GM03348 (cell line): ENCODE data around the gene UTS2R.
"Not testable (repeated sequence)": the region's sequence is repeated elsewhere in the genome, so short reads cannot be mapped to it uniquely, and the experiment has no call there.

Experiments used
- DNase-seq: peaks from one replicate; pipeline ENCODE4 v3.0.0; 2012; ENCODE audit warnings: low spot score

The UTS2R gene

DNA sequence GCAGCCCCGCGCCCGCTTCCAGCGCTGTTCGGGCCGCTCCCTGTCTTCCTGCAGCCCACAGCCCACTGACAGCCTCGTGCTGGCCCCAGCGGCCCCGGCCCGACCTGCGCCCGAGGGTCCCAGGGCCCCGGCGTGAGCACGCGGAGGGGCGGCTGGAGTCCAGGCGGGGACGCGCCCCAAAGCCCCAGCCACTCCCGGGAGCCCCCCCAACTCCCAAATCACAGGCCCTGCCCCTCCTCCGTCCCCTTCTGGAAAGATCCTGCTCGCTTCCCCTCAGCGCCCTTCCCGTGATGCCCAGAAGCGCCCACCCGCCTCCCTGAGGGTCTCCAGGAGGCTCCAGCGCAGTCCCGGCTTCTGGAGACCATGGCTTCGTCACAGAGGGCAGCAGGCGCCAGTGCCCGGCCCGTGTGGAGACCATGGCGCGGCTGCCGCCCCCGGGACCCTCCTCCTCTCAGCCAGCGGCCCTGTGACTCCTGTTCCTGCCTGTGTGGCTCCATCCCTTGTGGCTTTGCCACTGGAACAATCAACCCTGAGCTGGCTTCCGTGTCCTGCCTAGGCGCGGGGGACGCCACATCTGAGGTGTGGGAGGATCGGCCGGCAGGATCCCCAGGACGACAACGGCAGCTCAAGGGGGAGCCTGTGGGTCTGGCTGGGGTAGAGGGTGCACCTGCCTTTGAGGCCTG lies 3.9 kb downstream of the UTS2R start:
- DNase-seq: no peak

- DNase-seq: no peak
These were observed 4.6 kb downstream of the UTS2R start for GRCh38 chr17:82376042-82376730.

DNA sequence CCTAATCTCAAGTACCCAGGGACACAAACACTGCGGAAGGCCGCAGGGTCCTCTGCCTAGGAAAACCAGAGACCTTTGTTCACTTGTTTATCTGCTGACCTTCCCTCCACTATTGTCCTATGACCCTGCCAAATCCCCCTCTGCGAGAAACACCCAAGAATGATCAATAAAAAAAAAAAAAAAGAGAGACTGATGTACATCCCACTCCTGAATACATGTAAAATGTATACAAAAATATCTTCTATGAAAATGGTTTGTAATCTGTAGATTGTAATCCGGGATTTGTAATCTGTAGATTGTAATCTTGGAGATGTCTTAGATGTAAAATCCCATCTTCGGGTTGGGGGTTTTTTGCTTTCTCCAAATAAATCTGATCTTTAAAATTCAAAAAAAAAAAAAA lies 5.7 kb downstream of the UTS2R start:
- not testable (repeated sequence) for DNase-seq

GRCh38 chr17:82377924-82378740 lies 6.6 kb downstream of the UTS2R start:
- DNase-seq: no peak

DNA sequence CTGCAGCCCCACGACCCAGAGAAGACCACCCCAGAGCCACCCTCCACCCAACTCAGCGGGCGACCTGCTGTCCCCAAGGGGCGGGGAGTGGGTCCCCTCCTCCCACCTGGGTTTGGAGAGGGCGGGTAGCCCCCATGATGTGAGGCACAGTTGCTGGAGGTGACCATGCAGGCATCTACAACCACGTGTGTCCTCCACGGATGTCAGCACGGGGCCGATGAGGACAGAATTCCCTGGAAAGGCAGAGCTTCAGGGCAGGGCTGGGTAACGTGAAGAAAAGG lies 7.1 kb downstream of the UTS2R start:
- no peak for DNase-seq

DNA sequence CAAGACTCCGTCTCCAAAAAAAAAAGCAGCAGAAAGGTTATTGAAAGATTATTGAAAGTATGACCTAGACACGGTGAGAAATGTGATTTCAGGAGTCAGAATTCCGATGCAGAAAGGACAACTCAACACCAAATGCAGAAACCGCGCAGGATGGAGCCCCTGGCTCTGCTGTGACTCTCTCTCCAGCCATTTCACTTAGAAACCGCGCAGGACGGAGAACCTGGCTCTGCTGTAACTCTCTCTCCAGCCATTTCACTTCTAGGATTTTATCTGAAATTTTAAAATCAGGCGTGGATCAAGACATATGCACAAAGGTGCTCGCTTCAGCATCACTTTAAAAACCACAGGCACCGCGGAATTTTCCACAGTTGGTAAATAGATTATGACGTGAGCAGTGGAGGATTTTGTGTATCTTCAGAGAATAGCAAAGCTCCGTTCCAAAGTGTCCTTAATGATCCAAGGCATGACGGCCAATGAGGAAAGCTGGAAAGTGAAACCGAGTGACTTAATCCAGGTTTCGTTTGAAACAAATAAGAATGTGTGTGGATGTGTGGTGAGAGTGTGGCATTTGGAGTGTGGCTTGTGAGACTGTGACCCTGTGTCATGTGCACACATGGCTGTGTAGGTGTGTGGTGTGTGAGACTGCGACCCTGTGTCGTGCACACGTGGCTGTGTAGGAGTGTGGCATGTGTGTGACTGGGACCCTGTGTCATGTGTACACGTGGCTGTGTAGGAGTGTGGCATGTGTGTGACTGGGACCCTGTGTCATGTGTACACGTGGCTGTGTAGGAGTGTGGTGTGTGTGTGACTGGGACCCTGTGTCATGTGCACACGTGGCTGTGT lies 9.5 kb downstream of the UTS2R start:
- DNase-seq: no peak

- DNase-seq: not testable (repeated sequence)
These were observed 10.1 kb downstream of the UTS2R start for GRCh38 chr17:82381703-82382009.

GRCh38 chr17:82382220-82382932 lies 10.8 kb downstream of the UTS2R start:
- DNase-seq: not testable (repeated sequence)

DNA sequence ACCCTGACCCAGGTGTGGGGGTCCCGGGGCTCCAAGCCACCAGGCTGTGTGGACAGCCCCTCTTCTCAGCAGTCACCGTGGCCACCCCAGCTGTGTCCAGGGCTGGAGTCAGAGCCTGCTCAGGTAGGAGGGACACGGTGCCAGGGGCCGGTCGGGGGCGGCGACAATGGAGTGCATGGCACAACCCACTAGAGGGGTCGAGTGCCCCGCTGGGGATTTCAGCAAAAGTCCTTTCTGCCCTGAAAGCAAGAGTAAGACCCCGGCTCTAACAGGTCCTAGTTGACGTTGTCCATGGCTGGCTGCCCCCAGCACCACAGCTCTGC lies 11.3 kb downstream of the UTS2R start:
- no peak for DNase-seq

GRCh38 chr17:82383411-82383810 lies 11.8 kb downstream of the UTS2R start:
- DNase-seq: no peak

GRCh38 chr17:82384051-82384729 lies 12.6 kb downstream of the UTS2R start:
- DNase-seq: no peak

GRCh38 chr17:82384730-82385481 lies 13.3 kb downstream of the UTS2R start:
- peak; percentile 81 for DNase-seq

DNA sequence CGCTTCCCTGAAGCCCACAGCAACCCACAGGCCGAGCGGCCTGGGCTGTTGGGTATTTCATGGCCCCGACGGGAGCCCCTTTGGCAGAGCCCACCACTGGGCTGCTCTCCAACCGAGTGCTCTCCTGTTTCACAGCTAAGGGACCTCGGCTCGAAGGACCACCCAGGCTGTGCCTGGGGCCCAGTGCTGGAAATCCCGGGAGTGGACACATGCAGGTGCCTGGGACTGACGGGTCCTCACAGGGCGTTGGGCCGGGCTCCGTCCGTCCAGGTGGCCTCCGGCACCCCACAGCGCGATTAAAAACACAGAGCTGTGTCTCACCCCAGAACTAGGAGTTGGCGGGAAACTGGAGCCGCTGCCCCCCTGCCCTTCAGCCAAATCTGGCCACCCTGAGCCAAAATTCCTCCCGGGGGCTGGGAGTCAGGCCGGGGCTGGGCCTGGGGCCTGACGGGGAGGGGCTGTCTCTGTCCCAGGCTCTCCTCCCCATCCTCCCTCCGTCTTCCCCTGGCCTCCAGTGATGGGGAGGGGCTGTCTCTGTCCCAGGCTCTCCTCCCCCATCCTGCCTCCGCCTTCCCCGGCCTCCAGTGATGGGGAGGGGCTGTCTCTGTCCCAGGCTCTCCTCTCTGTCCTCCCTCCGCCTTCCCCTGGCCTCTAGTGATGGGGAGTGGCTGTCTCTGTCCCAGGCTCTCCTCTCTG lies 14.1 kb downstream of the UTS2R start:
- DNase-seq: no peak

- DNase-seq: no peak
These were observed 14.8 kb downstream of the UTS2R start for GRCh38 chr17:82386255-82386831.

- no peak for DNase-seq
These were observed 15.5 kb downstream of the UTS2R start for GRCh38 chr17:82386881-82387704.

DNA sequence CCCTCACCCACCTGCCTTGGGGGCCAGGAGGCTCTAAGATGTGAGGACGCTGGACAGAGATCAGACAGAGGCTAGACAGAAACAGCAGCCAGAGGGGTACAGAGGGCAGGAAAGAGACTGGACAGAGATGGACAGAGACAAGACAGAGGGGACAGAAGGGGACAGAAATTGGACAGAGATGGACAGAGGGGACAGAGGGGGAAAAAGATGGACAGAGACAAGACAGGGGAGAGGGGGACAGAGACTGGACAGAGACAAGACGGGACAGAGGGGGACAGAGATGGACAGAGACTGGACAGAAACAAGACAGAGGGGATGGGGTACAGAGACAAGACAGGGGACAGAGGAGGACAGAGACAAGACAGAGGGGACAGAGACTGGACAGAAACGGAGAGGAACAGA lies 16.1 kb downstream of the UTS2R start:
- no peak for DNase-seq

GRCh38 chr17:82388223-82388921 lies 16.8 kb downstream of the UTS2R start:
- DNase-seq: no peak

GRCh38 chr17:82388922-82389283 lies 17.3 kb downstream of the UTS2R start:
- no peak for DNase-seq
